GM21367 (cell line): Measurements from ENCODE around the gene FYN.

Source experiments
- ATAC-seq: cut with Tn5 transposase; IDR thresholded peaks from one replicate; pipeline ENCODE4 v1.9.1; 2021; ENCODE audit not compliant: unreplicated experiment

FYN gene

DNA sequence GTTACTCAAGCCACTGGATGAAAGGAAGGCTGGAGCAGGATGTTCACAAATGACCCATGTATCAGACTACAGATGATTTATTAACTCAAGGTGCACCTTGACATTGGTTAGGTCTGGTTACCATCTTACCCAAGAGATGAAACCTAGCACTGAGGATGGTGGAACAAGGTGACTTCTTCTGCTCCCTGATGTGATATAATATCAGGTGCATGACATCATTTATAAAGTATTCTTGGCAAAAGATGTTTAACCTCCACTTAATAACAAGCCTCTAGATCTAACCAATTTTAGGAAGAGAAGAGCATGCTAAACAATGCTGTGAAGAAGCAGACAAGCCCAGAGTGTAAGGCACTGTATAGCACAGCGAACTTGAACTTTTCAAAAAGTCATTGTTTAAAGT lies 100.9 kb downstream of the FYN start:
- ATAC-seq, result no peak

GRCh38 chr6:111771629-111772028 lies 101.6 kb downstream of the FYN start:
- no peak for ATAC-seq

DNA sequence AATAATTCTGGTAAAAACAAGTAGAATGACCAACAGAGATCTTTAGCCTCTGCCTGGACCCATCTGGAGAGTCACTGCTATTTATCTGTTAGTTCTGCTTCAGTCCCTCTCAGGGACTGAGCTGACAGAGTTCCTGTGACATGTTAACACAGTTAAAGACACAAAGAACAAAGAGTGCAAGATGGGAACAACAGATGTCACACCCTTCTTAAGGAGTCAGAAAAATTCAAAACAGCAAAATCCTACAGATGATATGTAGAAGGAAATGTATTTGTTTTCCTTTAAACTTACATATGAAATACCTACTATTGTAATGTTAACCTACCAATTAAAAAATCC lies 102.2 kb downstream of the FYN start:
- ATAC-seq, result no peak

GRCh38 chr6:111770263-111771093 lies 102.8 kb downstream of the FYN start:
- no peak for ATAC-seq

DNA sequence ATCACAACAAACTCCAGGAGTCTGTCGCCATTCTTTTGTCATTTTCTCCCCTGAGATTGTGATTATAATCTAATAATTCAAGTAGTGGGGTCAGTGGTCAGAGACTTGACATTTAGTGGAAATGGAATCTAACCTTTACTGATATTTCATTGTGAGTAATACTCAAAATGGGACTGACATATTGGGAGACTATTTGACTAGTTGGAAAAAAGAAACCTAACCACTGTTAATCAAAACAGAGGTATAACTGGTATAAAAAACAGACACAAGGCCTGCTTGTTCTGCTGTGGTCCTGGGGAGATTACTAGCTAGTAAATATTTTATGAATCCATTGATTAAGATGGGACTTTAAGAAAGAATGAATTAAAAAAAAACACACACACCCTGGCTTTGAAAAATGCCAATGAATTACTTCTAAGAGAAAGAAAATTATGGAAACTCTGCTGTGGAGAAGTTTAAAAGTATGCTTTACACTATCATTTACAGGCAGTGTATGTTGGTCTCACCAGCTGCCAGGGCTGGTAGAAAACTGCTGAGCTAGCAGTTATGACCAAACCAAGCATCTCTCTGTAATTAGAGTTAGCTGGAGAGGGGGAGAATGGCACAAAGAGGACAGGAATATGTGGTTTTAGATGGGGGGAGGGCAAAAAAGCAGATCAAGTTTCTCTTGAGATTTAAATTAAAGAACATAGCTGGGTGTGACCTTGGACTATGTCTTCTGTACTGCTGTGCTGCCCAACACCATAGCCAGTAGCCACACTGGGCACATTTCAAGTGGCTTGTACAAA lies 103.7 kb downstream of the FYN start:
- ATAC-seq, result no peak

DNA sequence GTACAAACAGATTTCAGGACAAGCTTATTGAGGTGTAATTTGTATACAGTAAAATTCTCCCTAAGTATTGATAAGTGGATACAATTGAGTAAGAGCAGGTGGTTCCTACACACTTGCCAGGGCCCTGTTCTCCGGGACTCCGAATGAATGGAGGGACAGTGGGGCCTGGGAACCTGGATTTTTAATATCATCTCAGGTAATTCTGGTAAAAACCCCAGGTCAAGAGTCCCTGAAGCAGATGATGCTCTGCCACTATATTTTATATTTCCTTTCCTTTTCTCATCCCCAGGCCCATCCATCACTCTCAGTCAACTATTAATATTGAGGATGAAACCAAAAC lies 104.9 kb downstream of the FYN start:
- no peak for ATAC-seq

- no peak for ATAC-seq
These were observed 105.4 kb downstream of the FYN start for GRCh38 chr6:111767752-111768430.

- no peak for ATAC-seq
These were observed 106.9 kb downstream of the FYN start for GRCh38 chr6:111766201-111766857.

DNA sequence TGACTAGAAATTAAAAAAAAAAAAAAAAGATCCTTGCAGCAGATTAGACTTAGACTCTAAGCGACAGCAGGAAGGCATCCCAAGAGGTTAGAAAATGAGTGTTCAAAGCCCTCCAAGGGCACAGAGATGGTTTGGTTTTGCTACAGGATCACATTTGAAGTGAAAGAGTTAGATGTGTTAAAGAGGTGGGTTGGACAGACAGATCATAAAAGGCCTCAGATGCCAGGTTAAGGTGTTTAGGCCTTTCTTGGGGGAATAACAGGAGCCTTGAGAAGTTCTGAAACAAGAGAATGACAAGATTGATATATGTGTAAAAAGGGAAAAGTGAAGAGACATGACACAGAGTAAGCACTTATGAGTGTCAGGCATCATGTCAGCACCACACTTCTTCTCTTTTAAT lies 107.5 kb downstream of the FYN start:
- no peak for ATAC-seq

- peak; percentile 70 for ATAC-seq
These were observed 108.7 kb downstream of the FYN start for GRCh38 chr6:111764238-111765175.

DNA sequence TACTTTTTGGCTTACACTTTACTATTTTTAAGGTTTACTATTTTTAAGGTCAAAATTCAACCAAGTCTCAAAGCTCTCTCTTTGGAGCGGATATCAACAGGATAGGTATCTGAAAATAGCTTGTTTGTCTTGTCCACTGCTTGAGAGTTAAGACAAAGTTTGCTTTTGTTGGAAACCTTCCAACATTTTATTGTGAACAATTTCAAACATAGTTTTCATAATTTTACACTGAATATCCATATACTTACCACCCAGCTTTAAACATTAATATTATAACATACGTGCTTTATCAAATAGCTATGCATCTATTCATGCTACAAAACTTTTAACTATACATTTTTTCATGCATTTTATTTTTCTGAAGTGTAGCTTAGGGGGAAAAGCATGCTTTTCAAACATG lies 109.9 kb downstream of the FYN start:
- no peak for ATAC-seq

GRCh38 chr6:111761783-111762312 lies 111.4 kb downstream of the FYN start:
- ATAC-seq, result peak; percentile 44

DNA sequence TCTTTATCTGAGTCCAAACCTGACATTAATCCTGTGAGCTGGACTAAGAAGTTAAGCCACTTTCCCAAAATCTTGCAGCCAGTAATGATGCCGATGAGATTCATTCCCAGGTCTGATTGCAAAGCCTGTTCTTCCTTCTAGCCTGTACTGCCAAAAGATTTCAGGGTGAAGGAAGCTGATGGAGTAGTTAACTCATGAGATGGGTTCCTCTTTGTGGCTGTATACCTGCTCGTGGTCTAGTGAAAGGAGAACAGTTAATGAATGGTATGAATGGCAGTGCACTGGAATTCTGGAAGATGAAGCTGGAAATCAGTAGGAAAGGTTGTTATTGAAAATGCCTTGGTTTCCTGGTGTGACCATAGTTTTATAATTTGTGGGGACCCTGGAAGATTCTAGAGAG lies 112.0 kb downstream of the FYN start:
- no peak for ATAC-seq

DNA sequence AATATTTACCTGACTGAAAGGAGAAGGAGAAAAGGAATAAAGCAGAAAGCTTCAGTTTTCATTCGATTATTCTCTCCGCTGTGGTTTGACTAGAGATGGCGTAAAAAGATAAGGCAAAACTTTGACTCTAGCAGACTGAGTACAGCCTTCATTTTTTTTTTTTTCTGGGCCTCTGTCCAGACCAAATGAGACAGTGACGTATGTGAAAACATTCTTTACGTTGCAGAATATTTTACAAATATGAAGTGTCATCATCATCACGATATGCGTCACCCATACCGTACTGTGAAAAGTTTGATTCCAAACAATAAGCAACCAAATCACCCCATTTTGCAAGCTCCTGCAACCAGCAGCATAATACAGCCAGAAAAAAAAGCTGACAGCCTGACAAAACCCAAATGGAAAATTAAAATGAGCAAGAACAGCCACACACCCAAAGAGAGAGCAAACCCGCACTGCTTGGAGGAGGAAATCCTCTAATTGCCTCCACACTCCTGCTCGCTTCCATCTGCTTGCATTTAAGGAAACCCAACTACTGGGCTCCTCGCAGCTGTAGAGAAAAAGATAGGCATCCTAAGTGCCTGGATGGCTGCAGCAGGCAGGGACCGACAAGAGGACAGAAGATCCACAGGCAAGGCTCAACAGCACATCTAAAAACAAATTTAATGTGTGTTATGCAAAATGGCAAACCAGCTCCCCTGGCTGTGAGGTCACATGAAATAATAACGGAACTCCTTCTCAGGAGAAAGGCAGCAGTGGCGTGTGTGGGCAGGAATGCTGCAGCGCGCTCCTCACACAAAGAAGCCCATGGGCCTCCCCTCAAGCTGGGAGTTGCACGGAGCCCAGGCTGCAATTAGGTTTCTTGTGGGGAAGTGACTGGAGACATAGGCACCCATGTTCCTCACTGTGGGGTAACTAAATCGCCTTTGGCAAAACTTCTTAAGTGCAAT lies 113.1 kb downstream of the FYN start:
- ATAC-seq, result no peak

GRCh38 chr6:111759331-111759835 lies 113.9 kb downstream of the FYN start:
- ATAC-seq, result no peak

- ATAC-seq, result no peak
These were observed 114.5 kb downstream of the FYN start for GRCh38 chr6:111758608-111759329.

- no peak for ATAC-seq
These were observed 115.9 kb downstream of the FYN start for GRCh38 chr6:111757342-111757741.

DNA sequence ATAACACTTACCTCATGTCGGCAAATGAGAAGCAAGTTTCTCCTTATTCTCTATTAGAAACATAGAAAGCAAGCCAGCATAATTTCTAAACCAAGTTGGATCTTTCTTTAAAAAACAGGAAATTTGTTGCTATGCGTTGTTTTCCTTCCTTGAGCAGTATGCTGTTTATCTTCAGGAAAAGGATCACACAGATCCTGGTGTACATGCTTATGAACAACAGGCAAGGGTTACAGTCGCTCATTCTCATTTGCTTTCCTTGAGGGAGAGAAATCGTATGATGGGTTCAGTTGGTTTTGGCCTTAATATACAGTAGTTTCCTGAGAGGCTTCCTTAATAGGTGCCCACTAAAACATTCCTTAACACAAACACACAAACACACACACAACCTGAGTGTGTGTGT lies 118.8 kb downstream of the FYN start:
- no peak for ATAC-seq
